DOHH2 (cell line): ENCODE measurements around the gene SF3B2.

Source experiments
- EZH2phosphoT487 ChIP-seq: fragments of 200-600 bp; sonication (generic); IDR thresholded peaks from 2 replicates; pipeline ENCODE4 v1.6.1; 2017; ENCODE audit warnings: borderline replicate concordance, mild to moderate bottlenecking, antibody characterized with exemption, low read length, moderate library complexity, mixed read lengths
- TF ChIP-seq, protein P1 (sequence below): fragments of 200-600 bp; sonication (generic); IDR thresholded peaks from one replicate; pipeline ENCODE4 v1.5.1; 2014; ENCODE audit warnings: antibody characterized with exemption, mild to moderate bottlenecking, low read depth, low read length; ENCODE audit not compliant: poor library complexity, severe bottlenecking

DNA sequence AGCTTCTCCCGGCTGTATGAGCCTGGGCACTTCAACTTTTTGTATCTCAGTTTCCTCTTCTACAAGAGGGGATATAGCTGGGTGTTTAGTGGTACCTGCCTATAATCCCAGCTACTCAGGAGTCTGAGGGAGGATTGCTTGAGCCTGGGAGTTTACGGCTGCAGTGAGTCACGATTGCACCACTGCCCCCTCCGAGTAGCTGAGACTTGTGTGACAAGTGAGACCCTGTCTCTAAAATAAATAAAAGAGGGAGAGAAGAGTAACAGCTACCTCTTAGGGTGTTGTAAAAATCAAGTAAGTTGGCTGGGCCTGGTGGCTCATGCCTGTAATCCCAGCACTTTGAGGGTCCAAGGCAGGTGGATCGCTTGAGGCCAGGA lies 15.8 kb upstream of the SF3B2 start:
- TF ChIP-seq, protein P1, sequence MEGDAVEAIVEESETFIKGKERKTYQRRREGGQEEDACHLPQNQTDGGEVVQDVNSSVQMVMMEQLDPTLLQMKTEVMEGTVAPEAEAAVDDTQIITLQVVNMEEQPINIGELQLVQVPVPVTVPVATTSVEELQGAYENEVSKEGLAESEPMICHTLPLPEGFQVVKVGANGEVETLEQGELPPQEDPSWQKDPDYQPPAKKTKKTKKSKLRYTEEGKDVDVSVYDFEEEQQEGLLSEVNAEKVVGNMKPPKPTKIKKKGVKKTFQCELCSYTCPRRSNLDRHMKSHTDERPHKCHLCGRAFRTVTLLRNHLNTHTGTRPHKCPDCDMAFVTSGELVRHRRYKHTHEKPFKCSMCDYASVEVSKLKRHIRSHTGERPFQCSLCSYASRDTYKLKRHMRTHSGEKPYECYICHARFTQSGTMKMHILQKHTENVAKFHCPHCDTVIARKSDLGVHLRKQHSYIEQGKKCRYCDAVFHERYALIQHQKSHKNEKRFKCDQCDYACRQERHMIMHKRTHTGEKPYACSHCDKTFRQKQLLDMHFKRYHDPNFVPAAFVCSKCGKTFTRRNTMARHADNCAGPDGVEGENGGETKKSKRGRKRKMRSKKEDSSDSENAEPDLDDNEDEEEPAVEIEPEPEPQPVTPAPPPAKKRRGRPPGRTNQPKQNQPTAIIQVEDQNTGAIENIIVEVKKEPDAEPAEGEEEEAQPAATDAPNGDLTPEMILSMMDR = no peak
- TF ChIP-seq EZH2phosphoT487 = no peak
